Skeletal muscle satellite cell (primary cell): Measurements from ENCODE around the gene FOXP1.
A peak's percentile ranks its signal among the peaks of the same experiment; 100 is the strongest.

ENCODE experiments used
- H3K27me3 ChIP-seq: 2 replicates; pipeline ENCODE4 v1.7.0; 2013; ENCODE audit warnings: low read length; ENCODE audit not compliant: control insufficient read depth, insufficient read depth
- H3K36me3 ChIP-seq: 2 replicates; pipeline ENCODE4 v1.7.0; 2013; ENCODE audit warnings: mild to moderate bottlenecking, control low read depth, low read length; ENCODE audit not compliant: insufficient read depth
- H3K4me1 ChIP-seq: 2 replicates; pipeline ENCODE4 v1.7.0; 2013; ENCODE audit warnings: low read length; ENCODE audit not compliant: control insufficient read depth, insufficient read depth
- H3K4me2 ChIP-seq: 2 replicates; pipeline ENCODE4 v1.7.0; 2013; ENCODE audit warnings: mild to moderate bottlenecking, low read length
- H3K4me3 ChIP-seq: 2 replicates; pipeline ENCODE4 v1.7.0; 2013; ENCODE audit warnings: low read length
- H3K9ac ChIP-seq: 2 replicates; pipeline ENCODE4 v1.7.0; 2013; ENCODE audit warnings: mild to moderate bottlenecking, low read depth, low read length, moderate library complexity
- H3K9me3 ChIP-seq: replicated peaks from 2 replicates; pipeline ENCODE4 v1.7.0; 2013; ENCODE audit warnings: mild to moderate bottlenecking, control low read depth, low read length

The FOXP1 gene

GRCh38 chr3:71131375-71132314 lies 451.9 kb downstream of the FOXP1 start:
- H3K9ac ChIP-seq = peak overlapping the region; percentile 93
- H3K27me3 ChIP-seq = no peaks in the 10 kb centered on the region
- H3K4me1 ChIP-seq = peaks cover 47% of the 10 kb centered on the region
- no peak overlapping the region for H3K4me3 ChIP-seq
- H3K4me2 ChIP-seq = peak overlapping the region; percentile 85
- no peaks in the 10 kb centered on the region for H3K9me3 ChIP-seq
- H3K36me3 ChIP-seq = no peaks in the 10 kb centered on the region

- no peaks in the 10 kb centered on the region for H3K36me3 ChIP-seq
- H3K4me3 ChIP-seq = peak overlapping the region; percentile 73
- H3K9ac ChIP-seq = peak overlapping the region; percentile 93
- H3K4me2 ChIP-seq = peak overlapping the region; percentile 85
- no peaks in the 10 kb centered on the region for H3K9me3 ChIP-seq
- peaks cover 47% of the 10 kb centered on the region for H3K4me1 ChIP-seq
- no peaks in the 10 kb centered on the region for H3K27me3 ChIP-seq
Observed at GRCh38 chr3:71130471-71131374, 452.8 kb downstream of the FOXP1 start.

- peak overlapping the region; percentile 93 for H3K9ac ChIP-seq
- H3K9me3 ChIP-seq = no peaks in the 10 kb centered on the region
- H3K36me3 ChIP-seq = no peaks in the 10 kb centered on the region
- peaks cover 40% of the 10 kb centered on the region for H3K4me1 ChIP-seq
- H3K4me2 ChIP-seq = peak overlapping the region; percentile 85
- peak overlapping the region; percentile 73 for H3K4me3 ChIP-seq
- H3K27me3 ChIP-seq = no peaks in the 10 kb centered on the region
Observed at GRCh38 chr3:71129611-71130431, 453.7 kb downstream of the FOXP1 start.

DNA sequence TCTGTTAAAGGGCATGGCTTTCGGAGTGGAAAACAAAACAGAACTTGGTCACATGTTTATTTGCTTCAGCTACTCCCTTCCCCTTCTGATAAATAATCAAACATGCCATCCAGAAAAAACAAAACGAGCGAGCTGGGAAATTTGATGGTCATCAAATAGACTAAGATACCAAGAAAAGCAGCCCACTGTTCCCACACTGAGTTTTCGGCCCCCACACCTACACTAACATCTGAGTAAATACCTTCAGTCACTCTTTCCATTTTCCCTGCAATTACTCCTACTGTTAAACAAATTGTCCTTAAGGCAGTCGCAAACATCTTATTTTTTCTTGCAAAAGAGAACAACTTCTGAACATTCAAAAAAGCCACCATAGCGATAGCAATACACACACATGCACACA lies 454.6 kb downstream of the FOXP1 start:
- Histone ChIP-seq H3K9ac (peak overlapping the region; percentile 93), H3K4me2 (peak overlapping the region; percentile 85), H3K4me3 (peak overlapping the region; percentile 73), H3K27me3 (no peaks in the 10 kb centered on the region), H3K36me3 (no peaks in the 10 kb centered on the region), H3K9me3 (no peaks in the 10 kb centered on the region), H3K4me1 (peaks cover 40% of the 10 kb centered on the region)

GRCh38 chr3:71127844-71128243 lies 455.7 kb downstream of the FOXP1 start:
- H3K4me2 ChIP-seq = peak overlapping the region; percentile 85
- H3K9ac ChIP-seq = peak overlapping the region; percentile 10
- H3K9me3 ChIP-seq = no peaks in the 10 kb centered on the region
- H3K27me3 ChIP-seq = no peaks in the 10 kb centered on the region
- peaks cover 32% of the 10 kb centered on the region for H3K4me1 ChIP-seq
- no peaks in the 10 kb centered on the region for H3K36me3 ChIP-seq
- H3K4me3 ChIP-seq = no peak overlapping the region

- no peak overlapping the region for H3K4me3 ChIP-seq
Observed at GRCh38 chr3:71127052-71127831, 456.3 kb downstream of the FOXP1 start.

GRCh38 chr3:71125738-71126137 lies 457.8 kb downstream of the FOXP1 start:
- H3K9ac ChIP-seq = no peak overlapping the region
- H3K27me3 ChIP-seq = no peaks in the 10 kb centered on the region

More at GRCh38 chr3:71127052-71127831, 456.3 kb downstream of the FOXP1 start:
- Histone ChIP-seq H3K9ac (peak overlapping the region; percentile 20), H3K27me3 (no peaks in the 10 kb centered on the region), H3K4me1 (peaks cover 32% of the 10 kb centered on the region), H3K9me3 (no peaks in the 10 kb centered on the region), H3K4me2 (peak overlapping the region; percentile 85), H3K36me3 (no peaks in the 10 kb centered on the region)

GRCh38 chr3:71124048-71124447 lies 459.5 kb downstream of the FOXP1 start:
- Histone ChIP-seq H3K36me3 (no peaks in the 10 kb centered on the region), H3K4me1 (peaks cover 37% of the 10 kb centered on the region), H3K4me3 (no peak overlapping the region)

More at GRCh38 chr3:71125738-71126137, 457.8 kb downstream of the FOXP1 start:
- peaks cover 24% of the 10 kb centered on the region for H3K4me1 ChIP-seq
- H3K4me2 ChIP-seq = no peak overlapping the region
- H3K36me3 ChIP-seq = no peaks in the 10 kb centered on the region
- no peaks in the 10 kb centered on the region for H3K9me3 ChIP-seq
- H3K4me3 ChIP-seq = no peak overlapping the region

GRCh38 chr3:71122641-71123040 lies 460.9 kb downstream of the FOXP1 start:
- H3K4me3 ChIP-seq = no peak overlapping the region
- H3K9me3 ChIP-seq = no peaks in the 10 kb centered on the region
- peaks cover 31% of the 10 kb centered on the region for H3K4me1 ChIP-seq
- H3K36me3 ChIP-seq = no peaks in the 10 kb centered on the region
- no peak overlapping the region for H3K9ac ChIP-seq
- no peaks in the 10 kb centered on the region for H3K27me3 ChIP-seq
- no peak overlapping the region for H3K4me2 ChIP-seq

More at GRCh38 chr3:71124048-71124447, 459.5 kb downstream of the FOXP1 start:
- Histone ChIP-seq H3K9ac (no peak overlapping the region), H3K4me2 (no peak overlapping the region), H3K9me3 (no peaks in the 10 kb centered on the region), H3K27me3 (no peaks in the 10 kb centered on the region)

GRCh38 chr3:71121429-71122167 lies 461.9 kb downstream of the FOXP1 start:
- Histone ChIP-seq H3K4me1 (peaks cover 34% of the 10 kb centered on the region), H3K9ac (no peak overlapping the region), H3K4me3 (no peak overlapping the region), H3K4me2 (no peak overlapping the region), H3K27me3 (no peaks in the 10 kb centered on the region), H3K36me3 (no peaks in the 10 kb centered on the region), H3K9me3 (no peaks in the 10 kb centered on the region)
